SKM-1 treated with dmso at 0.1 percent for 144 hours (cell line): ENCODE data around the gene CDH22.

Source experiments
- DNase-seq: peaks from one replicate; lab custom pipeline; 2025; ENCODE audit not compliant: unreplicated experiment; lab: John Stamatoyannopoulos, UW

The CDH22 gene

GRCh38 chr20:46269372-46269771 is 38.9 kb downstream of the CDH22 start:
- DNase-seq = no peak

GRCh38 chr20:46268662-46269061 is 39.6 kb downstream of the CDH22 start:
- DNase-seq = no peak

- DNase-seq = no peak
These were observed 40.1 kb downstream of the CDH22 start for GRCh38 chr20:46268131-46268614.

- no peak for DNase-seq
These were observed 40.9 kb downstream of the CDH22 start for GRCh38 chr20:46267108-46268105.

GRCh38 chr20:46265539-46265938 is 42.8 kb downstream of the CDH22 start:
- no peak for DNase-seq

- DNase-seq = no peak
These were observed 43.7 kb downstream of the CDH22 start for GRCh38 chr20:46264391-46265266.

GRCh38 chr20:46261456-46262253 is 46.6 kb downstream of the CDH22 start:
- DNase-seq = no peak

GRCh38 chr20:46260936-46261454 is 47.3 kb downstream of the CDH22 start:
- no peak for DNase-seq

- no peak for DNase-seq
These were observed 47.8 kb downstream of the CDH22 start for GRCh38 chr20:46260480-46260879.

GRCh38 chr20:46259260-46259859 is 48.9 kb downstream of the CDH22 start:
- DNase-seq = no peak

GRCh38 chr20:46257887-46258286 is 50.4 kb downstream of the CDH22 start:
- no peak for DNase-seq

- no peak for DNase-seq
These were observed 52.0 kb downstream of the CDH22 start for GRCh38 chr20:46256293-46256692.

GRCh38 chr20:46255440-46256104 is 52.7 kb downstream of the CDH22 start:
- DNase-seq = no peak

GRCh38 chr20:46253391-46253790 is 54.9 kb downstream of the CDH22 start:
- DNase-seq = no peak

- no peak for DNase-seq
These were observed 55.8 kb downstream of the CDH22 start for GRCh38 chr20:46252352-46253091.

- no peak for DNase-seq
These were observed 57.1 kb downstream of the CDH22 start for GRCh38 chr20:46251211-46251673.

- DNase-seq = no peak
These were observed 57.5 kb downstream of the CDH22 start for GRCh38 chr20:46250772-46251171.

- DNase-seq = no peak
These were observed 58.6 kb downstream of the CDH22 start for GRCh38 chr20:46249671-46250070.

GRCh38 chr20:46246559-46246958 is 61.7 kb downstream of the CDH22 start:
- no peak for DNase-seq
